NCI-H2171 (cell line): Measurements from ENCODE around the gene ZBTB7C.
A peak's percentile ranks its signal among the peaks of the same experiment; 100 is the strongest.

Experiments used
- DNase-seq: peaks from one replicate; lab custom pipeline; 2025; lab: John Stamatoyannopoulos, UW

ZBTB7C gene

DNA sequence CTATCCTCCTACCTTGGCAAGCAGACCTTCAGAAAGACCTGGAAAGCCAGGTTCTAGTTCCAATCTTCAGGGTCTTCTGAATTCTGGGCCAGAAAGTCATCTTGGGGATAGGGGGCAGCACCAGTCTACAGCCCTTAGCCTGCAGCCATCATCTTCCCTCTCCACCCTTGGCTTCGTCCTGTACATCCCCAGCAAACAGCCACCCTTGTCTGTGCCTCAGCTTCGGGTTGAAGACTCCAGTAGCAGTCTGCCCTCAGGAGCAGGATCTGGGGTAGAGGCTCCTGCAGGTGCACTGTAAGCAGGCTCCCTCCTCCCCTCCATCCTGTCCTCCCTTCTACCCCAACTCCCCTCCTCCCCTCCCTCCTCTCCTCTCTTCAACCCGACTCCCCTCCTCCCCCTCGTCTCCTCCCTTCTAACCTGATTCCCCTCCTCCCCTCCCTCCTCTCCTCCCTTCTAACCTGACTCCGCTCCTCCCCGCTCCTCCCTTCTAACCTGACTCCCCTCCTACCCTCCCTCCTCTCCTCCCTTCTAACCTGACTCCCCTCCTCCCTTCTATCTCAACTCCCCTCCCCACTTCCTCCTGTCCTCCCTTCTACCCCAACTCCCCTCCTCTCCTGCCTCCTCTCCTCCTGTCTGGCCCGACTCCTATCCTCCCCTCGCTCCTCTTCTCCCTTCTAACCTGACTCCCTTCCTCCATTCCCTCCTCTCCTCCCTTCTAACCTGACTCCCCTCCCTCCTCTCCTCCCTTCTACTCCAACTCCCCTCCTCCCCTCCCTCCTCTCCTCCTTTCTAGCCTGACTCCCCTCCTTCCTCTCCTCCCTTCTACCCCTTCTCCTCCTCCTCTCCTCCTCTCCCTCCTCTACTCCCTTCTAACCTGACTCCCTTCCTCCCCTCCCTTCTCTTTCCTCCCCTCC is 388.6 kb downstream of the ZBTB7C start:
- DNase-seq, result no peak

DNA sequence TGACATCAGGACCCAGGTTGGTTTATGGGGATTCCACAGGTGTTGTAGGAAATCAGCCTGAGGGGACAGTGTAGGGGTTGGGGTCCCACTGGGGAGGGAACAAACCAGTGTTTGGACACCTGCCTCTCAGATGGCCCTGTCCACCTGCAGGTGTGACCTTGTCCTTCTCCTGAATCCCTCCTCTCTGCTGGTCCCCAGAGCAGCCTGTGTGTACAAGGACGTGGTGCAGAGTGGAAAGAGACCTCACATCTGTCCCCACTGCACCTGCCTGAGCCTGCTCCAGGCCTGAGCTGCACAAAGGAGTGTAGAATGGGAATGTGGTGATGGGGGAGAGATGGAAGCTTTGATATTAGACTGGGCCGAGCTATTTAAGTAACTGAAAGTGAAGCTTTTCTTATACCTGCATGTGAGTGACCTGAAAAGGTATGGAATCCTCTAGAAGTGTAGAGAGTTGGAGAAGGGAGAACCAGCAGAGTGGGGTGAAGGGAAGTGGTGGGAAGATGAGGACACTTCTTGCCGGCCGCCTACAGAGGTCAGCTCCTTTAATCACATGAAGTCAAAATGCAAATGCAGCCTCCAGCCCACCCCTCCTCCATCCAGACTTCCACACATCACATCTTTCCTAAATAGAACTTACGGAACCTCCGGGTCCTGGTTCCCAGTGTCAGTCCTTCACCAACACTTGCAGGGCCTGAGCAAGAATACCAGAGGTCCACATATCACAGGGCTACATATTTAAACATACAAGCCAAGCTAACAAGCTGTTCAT is 389.4 kb downstream of the ZBTB7C start:
- no peak for DNase-seq

DNA sequence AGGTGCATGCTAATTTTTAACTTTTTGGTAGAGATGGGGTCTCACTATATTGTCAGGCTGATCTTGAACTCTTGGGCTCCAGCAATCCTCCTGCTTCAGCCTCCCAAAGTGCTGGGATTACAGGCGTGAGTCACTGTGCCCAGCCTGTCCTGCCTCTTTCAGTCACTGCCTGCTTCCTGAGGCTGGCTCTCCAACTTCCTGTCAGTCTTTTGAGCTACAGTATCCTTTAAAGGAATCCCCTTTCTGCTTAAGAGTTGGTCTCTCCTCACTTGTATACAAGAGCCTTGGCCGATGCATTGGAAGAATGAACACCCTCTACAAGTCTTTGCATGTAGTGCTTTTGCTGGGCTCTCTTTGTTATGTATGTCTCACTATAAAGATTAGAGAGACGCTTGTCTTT is 390.3 kb downstream of the ZBTB7C start:
- no peak for DNase-seq

DNA sequence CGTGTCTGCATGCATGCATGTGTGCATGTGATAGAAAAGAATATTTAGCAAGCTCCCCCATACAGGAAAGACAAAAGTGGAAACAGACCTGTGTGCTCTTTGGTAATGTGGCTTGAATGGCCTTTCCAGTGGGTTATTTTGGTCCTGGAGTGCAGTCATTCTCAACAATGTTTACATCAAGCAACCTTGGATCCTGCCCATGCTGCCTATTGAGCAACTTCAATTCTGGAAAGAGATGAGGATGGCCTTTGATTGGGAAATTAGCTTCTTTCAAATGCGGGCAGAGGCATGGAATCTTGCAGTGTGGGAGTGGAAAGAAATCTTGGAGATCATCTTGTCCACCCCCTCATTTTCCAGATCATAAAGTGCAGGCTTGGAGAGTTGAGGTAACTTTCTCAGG is 391.5 kb downstream of the ZBTB7C start:
- no peak for DNase-seq

DNA sequence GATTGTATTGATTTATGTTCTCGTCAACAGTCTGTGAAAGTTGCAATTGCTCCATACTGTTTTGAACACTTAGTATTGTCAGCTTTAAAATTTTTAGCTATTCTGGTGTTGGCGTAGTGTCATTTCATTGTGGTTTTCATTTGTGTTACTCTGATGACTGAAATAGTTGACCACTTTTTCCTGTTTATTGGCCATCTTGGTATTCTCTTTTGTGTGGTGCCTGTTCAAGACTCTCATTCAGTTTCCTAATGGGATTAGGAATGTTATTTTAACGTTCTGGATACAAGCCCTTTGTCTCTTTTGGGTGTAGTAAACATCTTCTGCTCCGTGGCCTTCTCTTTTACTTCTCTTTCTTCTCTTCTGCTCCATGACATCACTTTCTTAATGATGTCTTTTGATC is 396.0 kb downstream of the ZBTB7C start:
- DNase-seq, result no peak

DNA sequence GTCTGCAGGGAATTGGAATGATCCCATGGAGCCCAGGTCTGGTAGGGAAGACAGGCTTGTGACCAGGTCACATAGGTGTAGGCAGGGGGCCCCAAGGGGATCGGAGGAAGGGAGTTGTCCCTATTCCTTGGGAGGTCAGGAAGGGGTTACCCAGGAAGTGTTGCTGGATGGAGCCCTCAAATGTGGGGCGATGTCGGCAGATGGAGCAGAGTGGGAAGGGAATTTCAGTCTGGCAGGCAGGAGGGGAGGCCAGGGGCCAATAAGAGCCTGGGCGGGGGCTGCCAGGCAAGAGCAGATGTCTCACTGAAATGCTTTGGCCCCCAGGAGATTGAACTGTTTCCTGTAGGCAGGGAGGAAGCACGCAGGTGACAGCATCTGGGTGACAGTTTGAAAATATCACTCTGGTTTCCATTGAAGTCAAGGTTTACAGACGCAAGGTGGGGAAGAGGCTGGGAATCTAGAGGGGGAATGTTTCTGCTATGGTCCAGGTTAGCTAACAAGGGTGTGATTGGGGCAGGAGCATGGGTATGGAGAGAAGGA is 397.2 kb downstream of the ZBTB7C start:
- peak; percentile 66 for DNase-seq

DNA sequence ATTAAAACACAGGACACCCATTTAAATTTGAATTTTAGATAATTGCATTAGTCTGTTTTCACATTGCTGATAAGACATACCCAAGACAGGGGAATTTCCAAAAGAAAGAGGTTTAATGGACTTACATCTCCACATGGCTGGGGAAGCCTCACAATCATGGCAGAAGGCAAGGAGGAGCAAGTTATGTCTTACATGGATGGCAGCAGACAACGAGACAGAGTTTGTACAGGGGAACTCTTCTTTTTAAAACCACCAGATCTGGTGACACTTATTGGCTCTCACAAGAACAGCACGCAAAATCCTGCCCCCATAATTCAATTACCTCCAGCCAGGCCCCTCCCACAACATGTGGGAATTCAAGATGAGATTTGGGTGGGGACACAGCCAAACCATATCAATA is 398.9 kb downstream of the ZBTB7C start:
- no peak for DNase-seq

DNA sequence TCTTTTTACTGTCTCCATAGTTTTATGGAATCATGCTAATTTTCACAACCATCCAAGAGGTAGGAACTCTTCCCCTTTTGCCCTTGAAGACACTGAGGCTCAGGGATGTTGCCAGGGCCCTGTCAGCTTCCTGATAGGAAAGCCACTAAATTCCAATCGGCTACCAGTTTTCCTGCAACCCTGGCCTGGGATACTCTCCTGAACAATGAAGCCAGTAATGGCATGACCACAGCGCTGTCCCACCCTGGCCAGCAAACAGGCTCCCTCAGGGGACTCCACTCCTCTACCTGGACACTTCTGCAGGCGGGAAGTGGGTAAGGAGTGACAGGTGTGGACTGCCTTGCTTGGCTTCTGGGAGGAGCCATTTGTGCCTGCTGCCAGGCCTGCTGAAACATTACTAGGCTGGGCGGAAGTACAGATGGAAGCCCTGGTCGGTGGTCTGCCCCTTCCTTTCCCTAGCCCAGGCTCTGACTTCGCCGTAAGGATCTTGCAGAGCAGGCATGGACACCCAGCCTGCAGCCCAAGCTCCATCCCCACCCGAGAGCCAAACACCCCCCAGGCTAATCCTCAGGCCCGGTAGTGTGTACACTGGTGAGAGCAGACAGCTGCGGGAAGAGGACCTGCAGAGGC is 400.0 kb downstream of the ZBTB7C start:
- DNase-seq, result no peak

DNA sequence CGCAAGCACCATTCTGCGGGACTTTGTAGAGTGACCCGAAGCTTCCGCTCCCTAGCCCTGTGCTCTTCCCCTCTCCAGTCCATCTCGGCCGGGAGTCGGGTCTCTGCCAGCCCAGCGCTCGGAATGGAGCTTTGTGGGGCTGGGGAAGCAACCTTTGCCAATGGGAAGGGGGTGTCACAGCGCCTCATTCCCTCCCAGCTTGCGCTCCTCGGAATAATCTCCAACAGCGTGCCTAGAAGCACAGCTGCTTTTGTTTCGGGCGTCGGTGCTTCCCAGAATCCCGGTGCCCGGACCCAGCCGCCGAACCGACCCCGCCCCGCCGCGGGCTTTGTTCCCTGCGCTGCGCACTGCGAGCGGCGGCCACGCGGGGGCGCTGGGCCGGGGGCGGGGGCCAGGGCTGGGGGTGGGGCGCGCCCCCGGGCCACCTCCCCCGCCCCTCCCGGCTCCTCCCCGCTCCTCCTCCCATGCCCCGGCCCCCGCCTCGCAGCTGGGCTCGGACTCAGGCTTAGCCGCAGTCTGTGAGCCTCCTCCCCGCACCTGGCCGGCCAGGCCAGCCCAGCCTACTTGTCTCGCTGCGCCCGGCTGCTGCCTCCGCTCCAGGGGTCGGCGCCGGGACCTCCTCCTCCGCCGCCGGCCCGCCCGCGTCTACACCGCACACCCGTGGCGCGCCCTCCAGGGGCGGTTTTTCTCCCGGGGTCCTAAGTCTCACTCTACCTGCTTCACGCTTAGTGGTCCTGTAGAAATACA is 401.1 kb downstream of the ZBTB7C start:
- peak; percentile 19 for DNase-seq

DNA sequence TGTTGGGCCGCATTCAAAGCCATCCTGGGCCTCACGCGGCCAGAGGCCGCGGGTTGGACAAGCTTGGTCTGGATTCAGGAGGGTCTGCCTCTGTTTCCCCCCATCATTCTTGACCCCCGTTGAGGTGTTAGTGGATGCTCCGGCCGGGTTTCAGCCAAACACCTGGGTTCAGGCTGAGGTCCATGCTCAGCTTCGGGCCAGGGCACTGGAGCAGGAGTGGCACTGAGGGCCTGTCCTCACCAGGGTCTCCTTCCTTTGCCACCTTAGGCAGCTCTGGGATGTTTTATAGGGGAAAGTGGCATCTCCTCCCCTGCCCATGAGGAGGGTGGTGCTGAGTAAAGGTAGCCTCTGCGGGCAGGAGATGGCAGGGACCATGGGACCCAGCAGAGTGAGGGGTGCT is 401.8 kb downstream of the ZBTB7C start:
- no peak for DNase-seq

DNA sequence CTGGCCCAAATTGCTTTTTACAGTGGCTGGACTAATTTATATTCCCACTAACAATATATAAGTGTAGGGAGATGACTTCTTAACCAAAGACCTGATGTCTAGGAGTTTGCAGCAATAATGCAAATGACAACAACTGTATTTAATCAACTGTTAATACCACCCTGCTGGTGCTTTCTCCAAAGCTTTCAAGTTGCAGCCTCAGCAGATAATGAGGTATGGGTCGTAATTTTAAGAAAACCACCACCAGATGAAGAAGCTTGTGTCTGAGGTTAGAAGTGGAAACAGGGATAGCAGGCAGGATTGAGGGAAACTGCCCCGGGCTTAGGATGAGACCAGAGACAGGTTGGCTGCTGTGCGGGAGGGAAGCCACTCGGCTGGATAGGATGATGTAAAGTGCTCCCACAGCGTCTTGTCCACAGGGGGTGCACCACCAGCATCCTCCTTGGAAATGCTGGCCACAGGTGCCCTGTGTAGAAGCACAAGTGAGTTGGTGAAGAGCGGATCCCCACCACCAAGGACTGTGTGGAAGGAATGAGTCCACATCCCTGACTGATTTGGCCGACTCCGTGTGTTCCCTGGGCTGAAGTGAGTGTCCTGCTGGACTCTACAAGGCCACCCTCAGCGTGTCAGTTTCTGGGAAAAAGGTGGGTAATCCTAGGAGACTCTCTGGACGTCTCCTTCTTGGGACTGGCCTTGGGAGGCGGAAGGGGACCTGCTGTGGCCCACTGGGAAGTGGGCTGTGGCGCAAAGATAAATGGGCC is 402.6 kb downstream of the ZBTB7C start:
- no peak for DNase-seq

DNA sequence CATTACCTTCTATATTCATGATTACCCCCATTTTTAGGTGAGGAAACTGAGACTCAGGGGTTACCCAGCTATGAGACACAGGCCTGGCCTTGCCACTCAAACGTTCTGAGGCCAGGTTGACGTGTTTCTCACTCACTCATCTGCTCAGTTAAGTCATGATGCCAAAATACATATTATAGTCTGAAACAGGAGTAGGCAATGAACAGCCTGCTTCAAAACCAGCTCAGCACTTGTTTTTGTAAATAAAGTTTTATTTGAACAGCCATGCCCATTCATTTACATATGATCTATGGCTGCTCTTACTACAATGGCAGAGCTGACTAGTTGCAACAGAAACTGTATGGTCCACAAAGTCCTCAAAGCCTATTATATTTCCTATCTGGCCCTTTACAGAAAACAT is 404.6 kb downstream of the ZBTB7C start:
- DNase-seq, result peak; percentile 14

DNA sequence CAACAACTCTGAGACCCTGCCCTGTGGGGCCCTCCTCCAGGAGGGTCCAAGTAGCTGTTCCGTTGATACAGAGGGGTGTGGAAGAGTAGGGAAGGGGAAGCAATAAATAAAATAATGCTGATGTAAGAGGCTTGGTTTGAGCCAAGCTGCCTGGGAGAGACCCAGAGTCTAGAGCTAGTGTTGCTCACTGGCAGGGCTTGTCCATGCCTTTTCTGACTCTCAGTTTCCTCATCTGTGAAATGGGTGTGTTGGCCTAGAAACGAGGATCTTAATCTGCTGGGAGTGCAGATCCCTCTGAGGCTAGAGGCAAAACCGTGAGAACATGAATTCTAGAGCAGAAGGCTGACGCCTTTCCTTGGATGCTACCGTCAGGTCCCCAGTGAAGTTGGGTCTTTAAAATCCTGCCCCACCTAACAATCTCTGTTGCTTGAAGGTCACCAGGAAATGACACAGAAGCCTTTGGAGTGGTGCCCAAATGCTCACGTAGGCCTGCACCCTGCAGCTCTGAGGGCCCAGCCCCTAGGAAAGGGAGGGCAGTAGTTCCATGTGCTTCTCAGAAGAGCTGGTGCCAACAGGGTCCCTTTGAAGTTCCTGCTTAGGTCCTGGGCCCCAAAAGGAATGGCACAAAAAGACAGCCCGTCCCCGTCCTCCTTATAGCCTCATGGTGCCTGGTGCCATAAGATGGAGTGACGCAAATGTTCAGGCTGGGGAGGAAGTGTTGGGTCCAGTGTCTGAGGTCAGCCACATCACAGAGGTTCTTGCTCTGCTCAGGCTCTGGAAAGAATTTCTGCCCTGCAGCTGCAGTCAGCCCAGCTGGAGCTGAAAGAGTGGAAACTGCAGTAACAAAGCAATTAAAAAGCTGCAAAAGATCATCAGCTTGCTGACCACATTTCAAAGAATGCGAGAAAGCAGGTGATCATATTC is 405.5 kb downstream of the ZBTB7C start:
- DNase-seq, result no peak

DNA sequence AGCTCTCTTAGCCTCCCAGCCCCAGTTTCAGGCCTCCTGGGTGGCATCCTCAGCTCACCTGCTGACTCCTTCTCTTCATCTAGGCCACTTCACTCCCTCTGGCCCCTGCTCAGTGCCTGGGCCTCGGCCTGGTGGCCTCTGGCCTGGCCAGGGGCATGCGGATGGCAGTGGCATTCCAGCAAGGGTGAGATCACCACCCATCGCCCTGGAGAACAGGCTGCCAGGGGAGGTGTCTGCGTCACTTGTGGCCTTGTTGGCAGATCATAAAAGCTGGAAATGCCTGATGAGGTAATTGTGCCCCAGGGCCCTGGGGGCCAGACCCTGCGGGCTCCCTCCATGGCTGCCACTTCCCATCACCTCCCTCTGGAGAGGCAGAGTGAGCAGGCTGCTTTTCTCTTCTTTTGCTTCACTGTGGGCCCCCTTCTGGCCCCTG is 406.2 kb downstream of the ZBTB7C start:
- DNase-seq, result no peak

DNA sequence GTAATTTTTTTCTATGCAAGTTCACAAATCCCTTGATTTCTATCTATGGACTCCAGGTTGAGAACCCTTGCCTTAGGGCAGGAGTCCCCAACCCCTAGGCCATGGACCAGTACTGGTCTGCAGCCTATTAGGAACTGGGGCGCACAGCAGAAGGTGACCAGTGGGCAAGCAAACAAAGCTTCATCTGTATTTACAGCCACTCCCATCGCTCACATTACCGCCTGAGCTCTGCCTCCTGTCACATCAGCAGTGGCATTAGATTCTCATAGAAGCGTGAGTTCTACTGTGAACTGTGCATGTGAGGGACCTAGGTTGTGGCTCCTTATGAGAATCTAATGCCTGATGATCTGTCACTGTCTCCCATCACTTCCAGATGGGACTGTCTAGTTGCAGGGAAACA is 408.5 kb downstream of the ZBTB7C start:
- no peak for DNase-seq

DNA sequence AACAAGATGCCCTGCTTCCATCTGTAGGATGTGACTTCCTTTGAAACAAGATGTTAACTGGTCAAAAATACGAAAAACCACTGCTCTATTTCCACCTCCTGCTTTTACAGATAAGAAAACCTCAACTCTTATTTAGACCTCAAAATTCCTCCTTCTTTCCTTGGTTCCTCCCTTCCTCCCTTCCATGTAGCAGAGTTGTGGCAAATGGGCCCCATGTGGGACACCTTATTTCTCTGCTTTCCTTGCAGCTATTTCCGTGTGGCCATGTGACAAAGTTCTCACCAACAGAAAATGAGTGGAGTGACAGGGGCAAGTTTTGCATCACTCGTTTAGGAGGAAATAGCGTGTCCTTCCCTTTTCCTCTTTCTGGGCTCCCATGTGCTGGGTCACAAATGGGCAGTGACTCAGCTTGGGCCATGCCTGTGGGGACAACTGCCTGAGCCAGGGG is 409.4 kb downstream of the ZBTB7C start:
- no peak for DNase-seq

DNA sequence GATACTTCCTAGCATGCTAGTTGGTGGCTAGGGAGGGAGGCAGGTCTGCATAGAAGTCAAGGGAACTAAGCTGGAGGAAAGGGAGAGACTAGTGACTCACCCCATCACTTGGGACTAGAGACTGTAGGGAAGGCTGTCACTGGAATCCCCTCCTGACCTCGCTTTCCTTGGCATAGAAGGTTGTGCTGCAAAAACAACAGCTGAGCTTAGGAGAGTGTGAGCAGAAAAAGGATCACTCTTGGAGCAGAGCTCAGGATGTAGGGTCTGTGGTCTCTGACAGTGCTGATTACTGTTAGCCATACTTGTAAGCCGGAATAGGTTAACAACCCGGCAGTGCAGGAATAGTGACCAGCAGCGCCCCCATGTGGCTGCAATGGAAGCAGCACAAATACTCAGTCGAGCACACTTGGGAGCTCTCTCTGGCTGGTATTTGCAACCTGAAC is 411.8 kb downstream of the ZBTB7C start:
- no peak for DNase-seq

DNA sequence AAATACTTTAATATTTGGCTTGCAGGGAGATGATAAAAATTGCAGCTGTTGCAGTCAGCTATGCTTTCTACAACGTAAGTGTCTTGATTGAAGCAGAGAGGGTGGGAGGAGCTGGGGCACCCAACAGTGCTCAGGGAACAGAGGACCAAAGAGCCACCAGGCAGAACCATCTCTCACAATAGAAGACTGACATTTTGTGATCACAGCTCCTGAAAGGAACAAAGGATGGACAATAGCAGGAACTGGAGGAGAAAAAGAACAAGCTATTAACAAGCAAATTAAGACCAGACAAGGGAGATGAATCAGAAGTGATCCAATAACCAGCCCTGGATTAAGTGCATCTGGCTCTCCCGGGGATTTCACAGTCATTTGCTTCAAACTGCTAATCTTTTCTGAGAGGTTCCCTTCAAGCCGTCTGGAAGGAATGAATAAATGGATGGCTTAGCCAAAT is 413.1 kb downstream of the ZBTB7C start:
- peak; percentile 55 for DNase-seq

DNA sequence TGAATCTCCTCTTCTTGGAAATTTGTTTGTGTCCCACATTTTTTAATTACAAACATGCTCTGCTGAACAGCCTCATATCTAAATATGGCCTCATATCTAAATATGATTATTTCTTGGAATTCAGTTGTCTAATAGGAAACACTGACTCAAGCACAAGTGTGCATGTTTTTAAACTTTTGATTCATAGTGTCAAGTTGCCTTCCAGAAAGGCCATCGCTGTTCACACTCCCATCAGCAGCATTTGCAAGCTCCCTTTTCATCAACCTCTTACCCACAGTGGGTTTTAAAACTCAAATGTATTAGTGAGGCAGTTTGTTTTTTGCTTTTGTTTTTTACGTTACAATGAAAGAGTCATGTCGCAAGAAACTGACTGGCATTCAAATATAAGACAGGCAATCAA is 413.5 kb downstream of the ZBTB7C start:
- DNase-seq, result no peak

DNA sequence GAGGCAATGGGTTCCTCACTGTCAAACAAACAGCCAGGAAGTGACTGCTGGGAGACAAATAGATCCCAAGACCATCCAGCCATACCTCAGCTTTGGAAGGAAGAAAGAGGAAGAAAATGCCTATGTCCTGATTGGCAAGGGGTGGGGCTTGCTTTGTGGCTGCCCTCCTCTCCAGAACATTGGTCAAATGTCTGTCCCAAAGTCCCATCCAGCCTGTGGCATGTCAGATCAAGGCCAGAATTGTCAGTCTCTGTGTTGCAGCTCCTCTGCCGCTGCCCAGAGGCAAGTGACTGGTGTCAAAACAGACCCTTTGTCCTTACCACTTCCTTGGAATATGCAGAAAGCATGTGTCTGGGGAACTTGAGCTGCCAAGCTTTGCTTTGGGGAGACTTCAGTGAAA is 415.8 kb downstream of the ZBTB7C start:
- no peak for DNase-seq
